Smooth muscle cell of bladder (primary cell): ENCODE data around the gene MACF1. TPM values are rescaled to one million over a fixed set of nuclear protein-coding genes. Genes with fewer than 3 reads are reported as not detected.

Experiments
- total RNA-seq: library from RNA; depleted of rRNA; stranded (reverse); fragments of >200 nt; gene quantifications from 2 replicates; pipeline ENCODE4 v1.2.3, GENCODE V29; 2014

The MACF1 gene
- total RNA-seq = 236 and 271 TPM in 2 replicates

GRCh38 chr1:39204441-39205081, at the start of gene MACF1:
Gene MACF1 (plus strand): TSS chr1:39204695. CDS start chr1:39205023, 328 bp downstream.

GRCh38 chr1:39491146-39491921, 286.8 kb downstream of the MACF1 start, which contains the start of gene BMP8A:
Gene BMP8A (plus strand): TSS chr1:39491636. CDS start chr1:39491992, 356 bp downstream.

Other genes with a start within 250 kb of the MACF1 start
- gene AKIRIN1, start 213.4 kb upstream of the MACF1 start, total RNA-seq = 31.1 and 35.3 TPM in 2 replicates
- 807 and 945 TPM in 2 replicates for gene NDUFS5, start 178.3 kb upstream of the MACF1 start, total RNA-seq